Measurements from ENCODE around the gene CCT6B.

DNA sequence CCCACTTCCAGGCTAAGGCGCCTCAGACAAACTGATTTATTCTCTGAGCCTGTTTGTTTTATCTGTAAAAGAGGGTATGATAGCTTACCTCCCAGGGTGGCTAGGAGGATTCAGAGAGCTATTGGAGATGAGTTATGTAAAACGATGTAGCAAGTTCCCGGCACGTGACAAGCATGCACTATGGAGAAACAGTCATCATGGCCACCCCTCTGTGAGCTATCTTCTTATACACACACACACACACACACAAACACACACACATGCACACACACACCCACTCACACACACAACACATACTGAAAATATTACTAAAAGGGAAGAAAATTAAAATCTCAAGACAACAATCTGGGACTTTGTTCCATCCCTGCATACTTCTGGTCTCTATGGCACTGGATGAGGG is 66.3 kb downstream of the CCT6B start:
- no peak for TF ChIP-seq SP1 (CRISPR knock-in tag; conservative IDR thresholded peaks at IDR 0.05)
- TF ChIP-seq MAX (CRISPR knock-in tag; IDR thresholded peaks at IDR 0.05), result no peak
- no peak for TF ChIP-seq SMAD4 (CRISPR knock-in tag; IDR thresholded peaks at IDR 0.05)
- no peak for TF ChIP-seq NR1H2 (CRISPR knock-in tag; IDR thresholded peaks at IDR 0.05)
- TF ChIP-seq CTCF (IDR thresholded peaks at IDR 0.05), result no peak
- no peak for TF ChIP-seq CBFB (CRISPR knock-in tag; IDR thresholded peaks at IDR 0.05; ENCODE audit: low read depth)

Data from WTC11 (cell line).